Naive thymus-derived CD8-positive, alpha-beta T cell (primary cell): ENCODE results near the gene MAGI1. TPM values are rescaled to one million over a fixed set of nuclear protein-coding genes. Genes with fewer than 3 reads are reported as not detected.

Experiments used
- ATAC-seq, 2 donors: fragments of 150-1000 bp; cut with Tn5 transposase in 1 of 2; sonication (Bioruptor Pico), chemical (Tn5 transposase) in 1 of 2; 1 replicate in 1 of 2; 2 replicates in 1 of 2; pipeline ENCODE4 v1.10.0; 2021; ENCODE audit warnings: mild to moderate bottlenecking in 2 of 2, moderate library complexity in 2 of 2
- POLR2A ChIA-PET: fragments of 350-600 bp; sonication (Branson Sonifier 250); formaldehyde crosslinking; loops from one replicate; lab custom pipeline; 2021; ENCODE audit warnings: antibody characterized with exemption; lab: Charles Lee
- DNase-seq, 10 donors: peaks; one replicate each; pipeline versions ENCODE4 v3.0.0 to v3.0.0-alpha.2; 2020 to 2022
- H3K27ac Mint-ChIP-seq, 10 donors: one replicate each; pipeline ENCODE4 v1.8.0; 2020 to 2022; ENCODE audit warnings: mild to moderate bottlenecking in 10 of 10, mixed read lengths in 10 of 10, moderate library complexity in 4 of 10, inconsistent platforms in 1 of 10
- H3K27me3 Mint-ChIP-seq, 5 donors: one replicate each; pipeline ENCODE4 v1.8.0; 2021 to 2022; ENCODE audit warnings: mixed read lengths in 5 of 5
- H3K36me3 Mint-ChIP-seq, 3 donors: one replicate each; pipeline ENCODE4 v1.8.0; 2020 to 2022; ENCODE audit warnings: mixed read lengths in 3 of 3, mild to moderate bottlenecking in 2 of 3, inconsistent platforms in 1 of 3
- H3K4me1 Mint-ChIP-seq, 4 donors: one replicate each; pipeline ENCODE4 v1.8.0; 2021 to 2022; ENCODE audit warnings: mixed read lengths in 4 of 4
- H3K4me3 Mint-ChIP-seq, 10 donors: one replicate each; pipeline ENCODE4 v1.8.0; 2020 to 2022; ENCODE audit warnings: mild to moderate bottlenecking in 10 of 10, mixed read lengths in 10 of 10, moderate library complexity in 6 of 10, inconsistent platforms in 1 of 10
- H3K9me3 Mint-ChIP-seq, 9 donors: one replicate each; pipeline ENCODE4 v1.8.0; 2020 to 2022; ENCODE audit warnings: mixed read lengths in 9 of 9, mild to moderate bottlenecking in 3 of 9, inconsistent platforms in 1 of 9, moderate library complexity in 1 of 9
- polyA plus RNA-seq, 3 donors: library from polyadenylated mRNA; unstranded; fragments of 300-500 nt; fragmentation: Illumina TruSeq; gene quantifications; one replicate each; pipeline ENCODE4 v1.2.3, GENCODE V29; 2021
- total RNA-seq, 8 experiments: library from RNA in 2 of 8; stranded (reverse) in 2 of 8; gene quantifications; one replicate each; pipeline ENCODE4 v1.2.3 and lab custom pipeline; 2021 to 2026

MAGI1 gene
- total and polyA plus RNA-seq, 5 experiments from 2014 or later = not detected

GRCh38 chr3:65313666-65314065, 725.1 kb downstream of the MAGI1 start:
- Mint-ChIP-seq H3K9me3 (peaks cover 4 to 34% (median 11%) of the 10 kb centered on the region in 9 donors), H3K4me1 (no peaks in the 10 kb centered on the region), H3K27ac (no peak overlapping the region), H3K4me3 (no peak overlapping the region), H3K27me3 (peaks cover 0 to 5% (median 0%) of the 10 kb centered on the region in 5 donors), H3K36me3 (no peaks in the 10 kb centered on the region)
- no peak for ATAC-seq
- no peak for DNase-seq
- POLR2A ChIA-PET = no interaction called here

GRCh38 chr3:65305836-65306235, 732.9 kb downstream of the MAGI1 start:
- POLR2A ChIA-PET = no interaction called here
- peaks cover 0 to 25% (median 4%) of the 10 kb centered on the region in 9 donors for H3K9me3 Mint-ChIP-seq
- no peak overlapping the region for H3K4me3 Mint-ChIP-seq
- no peaks in the 10 kb centered on the region for H3K4me1 Mint-ChIP-seq
- H3K36me3 Mint-ChIP-seq = peaks cover 0 to 1% (median 0%) of the 10 kb centered on the region in 3 donors
- peaks cover 0 to 7% (median 0%) of the 10 kb centered on the region in 5 donors for H3K27me3 Mint-ChIP-seq
- no peak overlapping the region for H3K27ac Mint-ChIP-seq
- ATAC-seq (no peak), DNase-seq (no peak)

Other genes starting within 250 kb of the MAGI1 start
- gene SLC25A26, start 182.1 kb upstream of the MAGI1 start, total RNA-seq = 10 to 100 TPM; 19.0 to 20.4 TPM
- 10 to 100 TPM; 49.3 to 62.5 (median 51.9) TPM for gene SLC25A26, start 182.1 kb upstream of the MAGI1 start, polyA plus RNA-seq